Sigmoid colon (tissue), 4 donors: Measurements from ENCODE around the gene GSS.

Source experiments
- POLR2A ChIP-seq, 2 donors: fragments of 450-650 bp; IDR thresholded peaks; one replicate each; pipeline ENCODE4 v1.6.1; 2016; ENCODE audit warnings: antibody characterized with exemption in 2 of 2, mild to moderate bottlenecking in 2 of 2, moderate library complexity in 2 of 2
- POLR2AphosphoS5 ChIP-seq, 4 donors: sonication (generic); formaldehyde crosslinking; IDR thresholded peaks; one replicate each; pipeline ENCODE4 v1.6.1; 2017; ENCODE audit warnings: antibody characterized with exemption in 4 of 4
- TF ChIP-seq, protein P1 (sequence below), 4 experiments: fragments of 450-650 bp in 3 of 4; fragments of 200-600 bp in 1 of 4; IDR thresholded peaks; one replicate each; pipeline ENCODE4 v1.5.1; 2016 to 2019; ENCODE audit warnings: antibody characterized with exemption in 4 of 4, mild to moderate bottlenecking in 3 of 4, moderate library complexity in 2 of 4

DNA sequence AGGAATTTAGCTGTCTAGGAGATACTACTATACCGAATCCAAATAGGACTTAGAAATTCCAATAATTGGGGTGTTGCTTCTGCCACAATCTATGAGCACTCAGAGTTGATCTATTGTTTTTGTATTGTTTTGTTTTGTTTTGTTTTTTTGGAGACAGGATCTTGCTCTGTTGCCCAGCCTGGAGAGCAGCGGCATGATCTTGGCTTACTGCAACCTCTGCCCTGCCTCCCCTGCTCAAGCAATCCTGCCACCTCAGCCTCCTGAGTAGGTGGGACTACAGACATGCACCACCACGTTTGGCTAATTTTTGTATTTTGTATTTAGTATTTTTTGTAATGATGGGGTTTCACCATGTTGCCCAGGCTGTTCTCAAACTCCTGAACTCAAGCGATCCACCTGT lies 71.8 kb downstream of the GSS start:
- TF ChIP-seq, protein P1, sequence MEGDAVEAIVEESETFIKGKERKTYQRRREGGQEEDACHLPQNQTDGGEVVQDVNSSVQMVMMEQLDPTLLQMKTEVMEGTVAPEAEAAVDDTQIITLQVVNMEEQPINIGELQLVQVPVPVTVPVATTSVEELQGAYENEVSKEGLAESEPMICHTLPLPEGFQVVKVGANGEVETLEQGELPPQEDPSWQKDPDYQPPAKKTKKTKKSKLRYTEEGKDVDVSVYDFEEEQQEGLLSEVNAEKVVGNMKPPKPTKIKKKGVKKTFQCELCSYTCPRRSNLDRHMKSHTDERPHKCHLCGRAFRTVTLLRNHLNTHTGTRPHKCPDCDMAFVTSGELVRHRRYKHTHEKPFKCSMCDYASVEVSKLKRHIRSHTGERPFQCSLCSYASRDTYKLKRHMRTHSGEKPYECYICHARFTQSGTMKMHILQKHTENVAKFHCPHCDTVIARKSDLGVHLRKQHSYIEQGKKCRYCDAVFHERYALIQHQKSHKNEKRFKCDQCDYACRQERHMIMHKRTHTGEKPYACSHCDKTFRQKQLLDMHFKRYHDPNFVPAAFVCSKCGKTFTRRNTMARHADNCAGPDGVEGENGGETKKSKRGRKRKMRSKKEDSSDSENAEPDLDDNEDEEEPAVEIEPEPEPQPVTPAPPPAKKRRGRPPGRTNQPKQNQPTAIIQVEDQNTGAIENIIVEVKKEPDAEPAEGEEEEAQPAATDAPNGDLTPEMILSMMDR (IDR thresholded peaks at IDR 0.05), result no peak
- TF ChIP-seq POLR2AphosphoS5 (IDR thresholded peaks at IDR 0.05) (no peak), POLR2A (IDR thresholded peaks at IDR 0.05) (no peak)
